GM12872 (cell line): ENCODE measurements around the gene NT5C1B.

Experiments
- TF ChIP-seq, protein P1 (sequence below): IDR thresholded peaks from 3 replicates; pipeline ENCODE4 v1.5.1; 2011; ENCODE audit warnings: low read depth, mild to moderate bottlenecking, low read length, moderate library complexity; ENCODE audit not compliant: insufficient read depth

The NT5C1B gene

DNA sequence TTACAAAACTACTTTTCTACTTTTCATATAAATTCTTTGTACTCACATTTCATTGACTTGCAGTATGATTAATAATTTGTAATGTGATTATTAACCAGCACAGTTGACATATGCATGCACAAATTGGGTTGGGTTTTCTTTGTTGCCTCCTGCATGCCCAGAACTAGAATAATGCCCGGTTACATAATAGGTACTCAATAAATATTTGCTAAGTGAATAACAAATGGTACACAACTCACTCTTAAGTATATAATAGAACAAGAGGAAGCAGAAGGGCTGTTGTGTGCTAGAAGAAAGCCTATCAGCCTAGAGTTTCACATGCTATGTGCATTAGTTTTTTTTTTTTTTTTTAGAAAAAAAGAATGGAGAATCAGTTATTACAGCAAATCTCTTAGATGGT is 38.2 kb downstream of the NT5C1B start:
- TF ChIP-seq, protein P1, sequence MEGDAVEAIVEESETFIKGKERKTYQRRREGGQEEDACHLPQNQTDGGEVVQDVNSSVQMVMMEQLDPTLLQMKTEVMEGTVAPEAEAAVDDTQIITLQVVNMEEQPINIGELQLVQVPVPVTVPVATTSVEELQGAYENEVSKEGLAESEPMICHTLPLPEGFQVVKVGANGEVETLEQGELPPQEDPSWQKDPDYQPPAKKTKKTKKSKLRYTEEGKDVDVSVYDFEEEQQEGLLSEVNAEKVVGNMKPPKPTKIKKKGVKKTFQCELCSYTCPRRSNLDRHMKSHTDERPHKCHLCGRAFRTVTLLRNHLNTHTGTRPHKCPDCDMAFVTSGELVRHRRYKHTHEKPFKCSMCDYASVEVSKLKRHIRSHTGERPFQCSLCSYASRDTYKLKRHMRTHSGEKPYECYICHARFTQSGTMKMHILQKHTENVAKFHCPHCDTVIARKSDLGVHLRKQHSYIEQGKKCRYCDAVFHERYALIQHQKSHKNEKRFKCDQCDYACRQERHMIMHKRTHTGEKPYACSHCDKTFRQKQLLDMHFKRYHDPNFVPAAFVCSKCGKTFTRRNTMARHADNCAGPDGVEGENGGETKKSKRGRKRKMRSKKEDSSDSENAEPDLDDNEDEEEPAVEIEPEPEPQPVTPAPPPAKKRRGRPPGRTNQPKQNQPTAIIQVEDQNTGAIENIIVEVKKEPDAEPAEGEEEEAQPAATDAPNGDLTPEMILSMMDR = no peak

DNA sequence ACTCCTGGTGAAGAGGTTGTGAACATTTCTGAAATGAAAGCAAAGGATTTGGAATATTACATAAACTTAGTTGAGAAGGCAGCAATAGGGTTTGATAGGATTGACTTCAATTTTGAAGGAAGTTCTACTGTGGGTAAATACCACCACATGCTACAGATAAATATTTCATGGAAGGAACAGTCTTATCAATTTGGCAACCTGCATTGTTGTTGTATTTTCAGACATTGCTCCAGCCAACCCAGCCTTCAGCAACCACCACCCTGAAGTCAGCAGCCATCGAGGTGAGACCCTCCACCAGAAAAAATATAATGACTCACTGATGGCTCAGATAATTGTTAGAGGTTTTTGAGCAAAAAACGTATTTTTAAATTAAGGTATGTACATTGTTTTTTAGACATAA is 38.9 kb downstream of the NT5C1B start:
- TF ChIP-seq, protein P1 = no peak

DNA sequence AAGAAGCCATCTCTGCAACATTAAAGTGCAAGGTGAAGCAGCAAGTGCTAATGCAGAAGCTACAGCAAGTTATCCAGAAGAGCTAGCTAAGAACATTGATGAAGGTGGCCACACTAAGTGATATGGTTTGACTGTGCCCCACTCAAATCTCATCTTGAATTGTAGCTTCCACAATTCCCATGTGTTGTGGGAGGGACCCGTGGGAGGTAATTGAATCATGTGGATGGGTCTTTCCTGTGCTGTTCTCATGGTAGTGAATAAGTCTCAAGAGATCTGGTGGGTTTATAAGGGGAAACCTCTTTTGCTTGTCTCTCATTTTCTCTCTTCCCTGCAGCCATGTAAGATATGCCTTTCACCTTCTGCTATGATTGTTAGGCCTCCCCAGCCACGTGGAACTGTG is 40.3 kb downstream of the NT5C1B start:
- TF ChIP-seq, protein P1 = no peak

DNA sequence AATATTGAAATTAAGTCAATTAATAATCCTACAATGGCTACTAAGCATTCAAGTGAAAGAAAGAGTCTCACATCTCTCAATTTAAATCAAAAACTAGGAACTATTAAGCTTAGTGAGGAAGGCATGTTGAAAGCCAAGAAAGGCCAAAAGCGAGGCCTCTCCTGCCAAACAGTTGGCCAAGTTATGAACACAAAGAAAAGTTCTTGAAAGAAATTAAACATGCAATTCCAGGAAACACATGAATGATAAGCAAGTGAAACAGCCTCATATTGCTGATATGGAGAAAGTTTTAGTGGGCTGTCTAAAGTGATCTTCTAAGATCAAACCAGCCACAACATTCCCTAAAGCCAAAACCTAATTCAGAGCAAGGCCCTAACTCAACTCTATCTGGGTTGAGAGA is 40.7 kb downstream of the NT5C1B start:
- TF ChIP-seq, protein P1 = no peak

DNA sequence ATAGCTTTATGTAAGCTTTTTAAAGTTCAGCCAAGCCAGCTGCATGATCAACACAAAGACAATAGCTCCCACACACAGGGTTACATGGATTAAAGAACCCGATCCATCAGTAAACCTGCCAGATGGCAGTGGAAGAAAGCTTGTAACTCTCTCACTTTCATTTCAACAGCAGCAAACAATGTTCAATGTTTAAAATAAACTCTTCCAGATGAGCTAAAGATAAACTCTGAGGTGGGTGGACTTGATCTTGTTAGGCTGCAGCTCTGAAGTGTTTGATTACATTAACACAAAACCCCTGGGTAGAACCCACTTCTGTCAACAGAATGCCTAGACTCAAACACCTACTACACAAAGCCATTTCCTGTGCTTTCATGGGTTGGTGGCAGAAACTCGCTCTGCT is 42.8 kb downstream of the NT5C1B start:
- TF ChIP-seq, protein P1 = no peak

DNA sequence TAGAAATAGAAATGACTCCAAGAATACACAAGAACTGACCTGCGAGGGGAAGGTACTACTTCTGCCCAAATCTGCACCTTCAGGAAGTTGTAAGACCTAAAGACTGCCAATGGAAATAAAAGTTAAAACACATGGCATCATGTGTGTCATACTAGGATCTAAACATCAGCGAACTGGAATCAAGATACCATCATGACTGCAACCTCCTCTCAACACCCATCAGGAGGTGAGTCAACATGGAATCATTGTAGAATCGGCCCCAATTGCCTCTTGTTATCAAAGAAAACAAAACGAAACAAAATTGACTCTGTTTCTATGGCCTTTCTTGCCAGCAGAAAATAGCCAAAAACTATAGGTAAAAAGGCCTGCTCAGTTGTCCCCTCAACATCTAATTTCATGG is 44.0 kb downstream of the NT5C1B start:
- TF ChIP-seq, protein P1 = no peak

DNA sequence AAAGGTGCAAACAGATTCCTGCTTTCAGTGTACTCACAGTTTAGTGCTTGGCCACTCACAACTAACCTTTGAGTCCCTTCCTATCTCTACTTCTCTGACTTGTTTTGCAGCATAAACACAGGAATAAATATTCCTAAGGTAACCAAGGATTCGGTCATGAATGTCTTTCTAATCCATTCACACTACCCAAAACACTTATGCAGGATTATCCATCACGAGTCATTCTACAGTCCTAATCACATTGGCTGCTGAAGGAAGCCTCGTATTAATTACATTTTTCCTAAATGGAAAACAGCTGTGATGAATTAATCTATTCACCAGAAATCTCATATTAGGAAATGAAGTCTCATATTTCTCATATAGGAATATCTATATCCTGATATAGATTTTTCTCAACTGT is 45.2 kb downstream of the NT5C1B start:
- TF ChIP-seq, protein P1 = no peak

DNA sequence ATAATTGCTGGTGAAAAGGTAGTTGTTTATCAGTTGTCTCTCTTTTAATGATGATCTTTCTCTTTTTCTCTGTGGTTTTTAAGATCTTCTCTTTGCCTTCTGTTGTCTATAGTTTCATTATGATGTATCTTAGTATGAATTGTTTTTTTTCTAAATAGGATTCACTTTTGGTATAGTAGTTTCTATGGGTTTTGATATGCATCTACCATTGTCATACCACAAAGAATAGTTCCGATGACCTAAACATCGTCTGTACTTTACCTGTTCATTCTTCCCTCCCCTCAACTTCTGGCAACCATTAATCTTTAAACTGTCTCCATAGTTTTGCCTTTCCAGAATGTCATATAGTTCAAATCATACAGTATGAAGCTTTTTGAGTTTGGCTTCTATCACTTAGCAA is 48.5 kb downstream of the NT5C1B start:
- TF ChIP-seq, protein P1 = no peak
